ENCODE measurements around the gene PGGT1B.

Gene PGGT1B

DNA sequence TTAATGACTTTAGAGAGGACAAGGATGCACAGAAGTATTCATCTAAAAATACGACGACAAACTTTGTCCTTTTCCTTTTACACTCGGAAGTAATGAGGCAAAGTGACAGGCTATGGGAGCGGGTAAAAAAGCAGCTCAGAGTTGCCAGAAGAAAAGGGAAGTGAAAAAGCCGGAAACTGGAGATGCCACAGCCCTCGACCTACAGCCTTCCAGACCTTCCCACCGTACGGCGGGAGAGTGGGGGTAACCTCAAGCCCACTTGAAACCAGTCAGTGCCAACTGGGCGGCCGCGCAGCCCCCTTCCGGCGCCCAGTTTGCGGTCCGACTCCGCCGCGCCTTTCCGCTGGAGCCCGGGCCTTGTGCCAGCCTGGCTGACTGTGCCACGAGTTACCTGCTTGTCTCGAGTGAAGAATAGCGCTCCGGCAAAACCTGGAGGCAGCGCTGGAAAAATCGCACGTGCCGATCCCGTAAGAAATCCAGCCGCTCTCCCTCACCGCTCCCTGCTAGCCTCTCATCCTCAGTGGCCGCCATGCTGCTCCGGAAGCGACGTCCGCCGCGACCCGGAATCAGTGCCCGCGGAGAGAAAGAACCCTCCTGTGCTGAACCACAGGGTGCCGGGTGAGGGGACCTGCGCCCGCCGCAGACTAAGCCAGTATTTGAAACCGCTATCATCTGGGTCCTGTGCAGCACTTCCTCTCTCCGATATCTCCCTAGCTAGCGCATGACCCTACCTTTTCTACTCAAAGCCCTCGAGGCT lies at the start of gene PGGT1B:
Gene PGGT1B (minus strand): TSS at position 557 of the 757 bp plus-strand sequence. CDS start 26 bp downstream, at position 531.
- peak; percentile 63 for DNase-seq (ENCODE audit: low spot score)

DNA sequence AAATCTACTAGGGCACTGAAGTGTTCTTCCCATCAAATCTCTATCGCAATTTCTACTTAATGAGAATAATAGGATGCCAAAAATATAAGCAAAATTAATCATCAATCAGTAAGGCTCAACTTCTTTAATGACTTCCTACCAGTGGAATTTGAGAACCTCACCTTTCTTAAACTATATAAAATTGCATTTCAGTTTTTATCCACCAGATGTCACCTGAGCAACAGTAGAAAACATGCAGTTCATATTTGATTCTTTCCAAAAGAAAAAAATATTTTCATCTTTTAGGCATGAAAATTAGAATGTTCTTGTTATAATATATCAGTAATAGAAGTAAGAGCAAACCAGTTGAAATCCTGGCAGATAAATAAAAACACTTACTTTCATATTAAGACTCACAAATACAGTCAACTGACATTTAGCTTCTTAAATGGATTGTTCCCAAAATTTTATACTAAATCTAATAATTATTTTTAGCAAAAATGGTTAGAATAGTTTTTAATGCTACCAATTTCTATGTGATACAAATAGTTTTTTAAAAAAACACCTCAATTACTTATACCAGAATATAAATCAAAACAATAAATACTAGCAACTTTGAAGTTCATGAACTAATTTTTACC lies 47.2 kb upstream of the PGGT1B start:
- DNase-seq (ENCODE audit: low spot score), result peak; percentile 24

DNA sequence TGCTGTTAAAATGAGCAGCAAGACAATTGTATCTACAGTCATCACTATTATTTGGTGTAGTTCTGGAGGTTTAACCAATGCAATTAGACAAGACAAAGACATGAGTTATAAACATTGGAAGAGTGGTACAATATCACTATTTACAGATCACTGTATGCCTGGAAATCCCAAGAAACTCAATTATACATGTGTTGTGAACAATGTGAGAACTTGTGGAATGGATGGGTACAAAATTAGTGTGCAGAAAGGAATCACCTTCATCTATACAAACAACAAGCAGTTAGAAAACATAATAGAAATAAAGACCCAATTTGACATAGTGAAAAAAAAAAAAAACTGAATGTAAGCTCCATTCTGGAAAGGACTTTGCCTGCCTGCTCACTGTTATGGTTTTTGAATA lies 46.1 kb upstream of the PGGT1B start:
- no peak for DNase-seq (ENCODE audit: low spot score)

DNA sequence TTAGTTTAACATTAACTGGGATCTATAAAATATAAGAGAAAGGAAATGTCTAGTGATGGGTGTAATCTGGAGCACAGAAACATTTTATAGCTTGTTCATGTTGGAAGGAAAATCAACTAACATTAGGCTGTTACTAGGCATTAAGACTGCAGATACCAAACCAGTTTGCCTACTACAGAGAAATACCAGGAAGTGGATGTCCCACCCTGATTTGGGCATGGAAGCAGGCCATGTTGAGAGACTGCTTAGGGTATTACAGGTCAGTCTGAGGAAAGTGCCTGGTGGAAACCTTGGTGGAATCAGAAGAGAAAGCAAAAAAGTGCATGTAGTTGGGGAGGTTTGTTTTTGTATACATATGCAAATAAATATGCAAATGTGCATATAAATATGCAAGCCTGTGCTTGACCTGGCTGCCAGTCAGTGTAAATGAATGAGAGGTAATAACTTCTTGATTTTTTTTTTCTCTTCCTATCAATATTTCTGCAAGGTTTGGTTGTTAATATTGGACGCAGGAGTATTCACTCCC lies 43.4 kb upstream of the PGGT1B start:
- DNase-seq (ENCODE audit: low spot score), result no peak

DNA sequence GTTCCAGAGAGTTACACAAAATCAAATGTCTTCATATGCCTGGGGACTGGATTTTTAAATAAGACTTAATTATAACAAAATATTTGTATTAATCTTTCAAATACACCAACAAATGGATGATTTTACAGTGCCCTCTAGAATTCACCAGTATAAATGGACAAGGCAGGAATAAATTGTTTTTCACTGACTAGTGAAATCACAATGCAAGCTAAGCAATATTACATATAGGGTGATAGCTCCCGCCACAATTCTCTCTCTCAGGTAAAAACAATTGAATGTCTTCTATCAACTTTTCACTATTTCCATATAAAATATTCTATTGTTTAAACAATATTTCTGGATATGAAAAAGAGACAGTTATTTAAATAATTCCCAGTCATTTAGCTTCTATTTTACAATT lies 41.8 kb upstream of the PGGT1B start:
- no peak for DNase-seq (ENCODE audit: low spot score)

DNA sequence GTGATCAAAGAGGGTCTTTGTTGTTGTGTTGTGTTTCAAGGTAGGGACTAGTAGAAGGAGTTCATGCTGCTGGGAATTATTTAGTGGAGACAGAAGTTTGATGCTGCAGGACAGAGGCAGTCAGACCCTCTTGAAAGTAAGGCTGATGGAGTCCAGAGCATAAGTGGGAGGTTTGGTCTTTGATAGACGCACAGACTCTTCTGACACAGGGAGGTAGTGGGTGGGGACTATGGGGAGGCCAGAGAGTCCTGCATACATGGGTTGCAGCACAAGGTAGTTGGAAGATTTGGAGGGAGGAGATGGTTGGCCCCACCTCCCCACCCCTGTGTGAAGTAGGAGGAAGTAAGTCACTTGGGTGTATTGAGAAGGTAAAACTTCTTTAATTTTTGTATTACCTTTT lies 36.1 kb upstream of the PGGT1B start:
- DNase-seq (ENCODE audit: low spot score), result no peak

DNA sequence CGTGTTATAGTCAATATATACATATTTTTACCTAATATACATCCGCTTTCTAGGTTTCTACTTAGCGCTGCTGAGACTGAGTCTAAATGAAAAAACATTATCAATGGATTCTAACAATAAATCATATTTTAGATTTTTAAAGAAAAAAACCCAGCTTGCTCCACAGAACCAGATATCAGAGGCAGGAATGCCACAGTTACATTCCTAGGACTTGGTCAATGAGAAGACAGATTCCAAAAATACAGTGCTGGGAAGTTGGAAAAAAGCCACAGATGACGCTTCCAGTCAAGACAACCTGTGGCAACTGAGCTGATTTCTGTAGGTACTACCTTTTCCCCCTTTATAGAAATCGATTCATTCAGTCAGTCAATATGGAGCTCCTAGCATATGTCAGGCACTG lies 34.4 kb upstream of the PGGT1B start:
- no peak for DNase-seq (ENCODE audit: low spot score)

DNA sequence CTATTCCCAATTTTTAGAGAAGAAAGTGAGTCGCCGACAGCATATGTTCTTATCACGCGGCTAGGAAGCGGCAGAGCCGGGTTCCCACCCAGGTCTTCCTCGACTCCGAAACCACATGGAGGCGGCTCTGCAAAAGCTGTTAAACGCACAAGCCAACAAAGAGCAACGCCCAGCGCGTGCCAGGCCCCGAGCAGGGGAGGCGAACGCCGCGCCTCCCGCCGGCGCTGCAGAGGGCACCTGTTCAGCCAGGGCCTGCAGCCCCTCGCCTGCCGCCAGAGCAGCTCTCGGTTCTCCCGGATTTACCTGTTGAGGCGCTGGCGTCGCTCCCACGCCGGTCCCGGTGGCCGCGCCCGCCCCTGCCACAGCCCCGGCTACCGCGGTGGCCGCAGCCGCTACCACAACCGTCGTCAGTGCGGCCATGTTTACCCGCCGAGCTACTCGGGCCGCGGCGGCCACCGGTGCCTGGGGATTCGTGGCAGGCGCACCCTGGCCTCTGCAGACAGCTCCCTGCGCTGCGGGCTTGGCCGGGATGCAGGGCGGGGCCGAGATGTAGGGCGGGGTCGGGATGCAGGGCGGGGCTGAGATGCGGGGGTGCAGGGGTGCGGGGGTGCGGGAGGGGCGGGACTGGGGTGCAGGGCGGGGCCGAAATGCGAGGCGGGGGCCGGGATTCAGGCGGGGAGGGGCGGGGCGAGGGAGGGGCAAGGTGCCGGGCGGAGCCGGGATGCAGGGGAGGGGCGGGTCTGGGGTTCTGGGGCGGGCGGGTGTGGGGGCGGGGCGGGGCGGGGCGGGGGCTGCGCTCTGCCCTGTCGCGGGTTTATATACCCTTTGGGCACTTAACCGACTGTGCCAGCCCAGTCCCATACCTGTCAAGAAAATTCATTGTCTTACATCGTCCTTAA lies 33.7 kb upstream of the PGGT1B start, which contains the start of gene CCDC112:
Gene CCDC112 (minus strand): TSS at position 531 of the 899 bp plus-strand sequence. CDS start 111 bp downstream, at position 420.
- DNase-seq (ENCODE audit: low spot score), result peak; percentile 84

DNA sequence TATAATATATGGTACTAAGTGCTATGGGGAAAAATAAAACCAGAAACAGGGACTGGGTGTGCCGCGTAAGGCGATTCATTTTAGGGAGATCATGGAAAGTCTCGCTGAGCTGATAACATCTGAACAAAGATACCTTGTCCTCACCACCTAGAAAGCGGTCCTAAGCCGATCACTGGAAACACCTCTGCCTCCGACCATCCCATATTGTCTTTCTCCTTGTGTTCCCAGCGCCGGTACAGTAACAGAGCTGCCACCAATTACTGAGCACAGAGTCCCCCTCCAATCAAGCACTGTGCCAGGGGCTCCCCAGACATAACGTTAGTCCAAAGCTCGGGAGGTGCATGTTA lies 33.1 kb upstream of the PGGT1B start:
- DNase-seq (ENCODE audit: low spot score), result no peak

DNA sequence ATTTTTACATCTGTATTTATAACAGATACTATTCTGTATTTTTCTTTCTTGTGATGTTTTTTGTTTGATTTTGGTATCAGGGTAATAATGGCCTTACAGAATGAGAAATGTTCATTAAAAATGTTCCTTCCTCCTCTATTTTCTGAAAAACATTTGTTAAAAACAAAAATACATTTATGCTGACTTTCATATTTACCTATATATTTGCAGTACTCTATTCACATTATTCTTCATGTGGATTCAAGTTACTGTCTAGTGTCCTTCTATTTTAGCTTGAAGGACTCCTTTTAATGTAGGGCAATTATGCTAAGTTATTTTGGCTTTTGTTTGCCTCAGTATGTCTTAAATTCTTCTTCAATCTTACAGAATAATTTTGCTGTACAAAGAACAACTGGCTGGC lies 28.7 kb upstream of the PGGT1B start:
- no peak for DNase-seq (ENCODE audit: low spot score)

DNA sequence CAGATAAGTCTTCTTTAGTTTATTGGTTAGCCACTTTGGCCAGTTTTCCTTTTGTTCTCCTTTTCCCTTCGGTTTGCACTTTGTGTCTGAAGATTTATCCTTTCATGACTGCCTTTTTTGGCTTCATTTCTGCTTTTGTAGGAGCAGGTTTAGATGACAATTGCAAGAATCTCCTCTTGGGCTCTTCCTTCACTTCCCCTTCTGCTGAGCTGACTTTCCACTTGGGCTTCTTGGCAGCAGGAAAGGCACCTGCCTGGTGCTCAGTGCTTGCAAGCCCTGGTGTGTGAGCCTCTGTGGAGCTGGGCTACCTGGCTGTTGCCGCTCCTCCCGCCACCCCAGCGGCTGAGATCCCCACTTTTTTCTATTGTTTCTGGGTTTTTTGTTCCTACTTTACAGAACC lies 26.4 kb upstream of the PGGT1B start:
- no peak for DNase-seq (ENCODE audit: low spot score)

DNA sequence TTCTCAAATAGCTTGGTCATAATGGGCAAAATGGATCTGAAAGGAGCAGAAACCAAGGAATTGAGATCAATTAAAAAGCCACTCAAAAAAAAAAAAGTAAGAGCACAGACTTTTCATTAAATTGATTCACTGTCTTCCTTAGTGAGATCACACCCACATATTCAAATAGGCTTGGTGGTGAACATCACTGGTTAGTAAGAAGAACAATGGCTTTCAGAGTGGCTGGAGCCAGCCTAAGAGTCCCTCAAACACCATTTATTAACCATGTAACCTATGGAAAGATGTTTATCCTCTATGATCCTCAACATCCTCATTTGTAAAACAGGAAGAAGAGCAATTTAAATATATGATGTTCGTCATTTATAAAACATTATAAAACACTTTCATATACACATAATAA lies 21.3 kb upstream of the PGGT1B start:
- no peak for DNase-seq (ENCODE audit: low spot score)

DNA sequence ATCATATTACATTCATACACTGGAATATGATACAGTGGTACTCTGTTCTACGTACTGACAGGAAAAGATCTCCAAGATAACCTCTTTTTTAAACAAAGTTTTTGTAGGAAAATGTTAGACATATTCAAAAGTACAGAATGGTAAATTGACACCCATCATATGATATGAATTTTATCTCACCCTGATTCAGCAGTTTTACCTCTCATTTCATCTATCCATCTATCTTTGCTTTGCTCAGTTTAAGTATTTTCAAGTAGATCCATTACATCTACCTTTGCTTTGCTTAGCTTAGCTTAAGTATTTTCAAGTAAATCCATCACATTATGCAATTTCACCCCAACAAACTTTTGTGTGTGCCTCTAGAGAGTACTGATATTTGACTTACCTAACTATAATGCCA lies 19.5 kb upstream of the PGGT1B start:
- no peak for DNase-seq (ENCODE audit: low spot score)

DNA sequence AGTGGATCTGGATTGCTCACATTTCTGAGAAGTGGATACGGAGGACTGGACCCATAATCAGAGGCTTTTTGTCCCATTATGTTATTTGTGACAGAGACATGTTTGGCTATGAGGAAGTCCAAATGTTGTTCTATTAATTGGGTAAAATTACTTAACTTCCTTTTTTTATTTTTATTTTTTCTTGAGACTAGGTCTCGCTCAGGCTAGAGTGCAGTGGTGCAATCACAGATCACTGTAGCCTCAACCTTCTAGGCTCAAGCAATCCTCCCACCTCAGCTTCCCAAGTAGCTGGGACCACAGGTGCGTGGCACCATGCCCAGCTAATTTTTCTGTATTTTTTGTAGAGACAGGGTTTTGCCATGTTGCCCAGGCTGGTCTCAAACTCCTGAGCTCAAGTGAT lies 11.9 kb upstream of the PGGT1B start:
- DNase-seq (ENCODE audit: low spot score), result no peak

DNA sequence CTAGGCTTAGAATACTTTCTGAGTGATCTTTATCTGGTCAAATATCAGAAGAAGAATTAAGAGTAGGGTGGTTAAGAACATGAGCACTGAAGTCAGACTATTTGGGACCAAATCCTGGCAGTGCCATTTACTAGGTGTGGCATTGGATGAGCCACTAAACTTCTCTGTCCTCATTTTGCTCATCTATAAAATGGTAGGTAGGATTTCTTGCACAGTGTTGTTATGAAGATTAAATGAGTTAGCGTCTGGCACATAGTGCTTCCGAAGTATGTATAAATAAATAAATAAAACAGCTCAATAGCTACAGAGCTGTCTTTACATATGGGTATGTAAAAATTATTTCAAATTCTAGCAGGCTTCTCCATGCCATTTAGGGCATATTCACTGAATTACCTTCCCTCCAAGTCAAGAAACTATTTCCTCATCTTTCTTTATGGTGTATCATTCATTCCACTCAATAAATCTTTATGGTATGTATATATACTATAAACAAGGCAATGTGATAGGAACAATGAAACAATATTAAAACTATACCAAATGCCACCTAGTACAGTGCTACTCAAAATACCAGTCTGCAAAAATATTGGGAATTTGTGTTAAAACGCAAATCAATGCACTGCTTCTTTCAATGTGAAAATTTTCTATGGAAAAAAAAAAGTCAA lies 9.8 kb upstream of the PGGT1B start:
- DNase-seq (ENCODE audit: low spot score), result no peak

DNA sequence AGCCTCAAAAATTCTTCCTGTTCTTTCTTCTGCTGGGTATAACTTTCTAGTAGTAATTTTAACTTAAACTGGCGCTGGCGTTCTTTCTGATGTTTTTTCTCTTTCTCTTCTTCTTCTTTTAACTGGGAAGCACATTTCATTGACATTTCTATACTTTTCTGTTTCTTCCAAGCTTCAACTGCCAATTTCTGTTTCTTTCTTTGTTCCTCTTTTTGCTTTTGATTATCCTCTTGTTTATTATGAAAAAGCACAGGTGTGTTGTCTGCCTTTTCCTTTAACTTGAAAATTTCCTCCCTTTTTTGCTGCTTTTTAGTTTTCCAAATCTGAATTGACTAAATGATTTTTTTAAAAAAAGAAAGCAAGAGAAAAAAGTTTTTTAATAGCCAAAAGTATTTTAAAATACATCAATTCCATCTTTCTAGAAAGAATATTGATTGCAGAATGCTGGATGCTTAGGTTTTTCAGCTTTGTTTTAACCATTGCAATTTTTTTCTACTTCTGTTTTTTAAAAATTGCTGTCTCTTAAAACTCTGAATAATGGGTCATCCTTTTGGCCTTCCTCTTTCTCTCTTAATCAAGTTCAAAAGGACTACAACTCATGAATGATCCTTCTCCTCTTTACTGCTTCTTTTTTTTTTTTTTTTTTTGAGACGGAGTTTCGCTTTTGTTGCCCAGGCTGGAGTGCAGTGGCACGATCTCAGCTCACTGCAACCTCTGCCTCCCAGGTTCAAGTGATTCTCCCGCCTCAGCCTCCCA lies 8.8 kb upstream of the PGGT1B start:
- no peak for DNase-seq (ENCODE audit: low spot score)

DNA sequence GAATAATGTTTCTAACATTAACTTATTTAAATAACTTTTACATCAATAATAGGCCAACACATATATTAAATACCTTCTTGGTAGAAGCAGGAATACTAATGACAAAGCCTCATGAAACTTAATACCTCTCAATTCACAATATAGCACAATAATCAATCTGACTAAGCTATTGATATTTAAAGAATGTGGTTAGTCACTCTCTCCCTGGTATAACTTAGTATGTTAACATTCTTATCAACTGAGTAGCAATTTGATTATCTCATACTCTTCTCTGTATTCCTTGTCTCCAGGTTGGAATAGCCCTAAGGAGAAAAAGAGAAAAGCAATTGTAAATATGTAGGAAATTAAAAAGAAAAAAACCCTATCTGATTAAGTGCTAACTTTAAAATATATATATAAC lies 4.9 kb upstream of the PGGT1B start:
- DNase-seq (ENCODE audit: low spot score), result no peak

DNA sequence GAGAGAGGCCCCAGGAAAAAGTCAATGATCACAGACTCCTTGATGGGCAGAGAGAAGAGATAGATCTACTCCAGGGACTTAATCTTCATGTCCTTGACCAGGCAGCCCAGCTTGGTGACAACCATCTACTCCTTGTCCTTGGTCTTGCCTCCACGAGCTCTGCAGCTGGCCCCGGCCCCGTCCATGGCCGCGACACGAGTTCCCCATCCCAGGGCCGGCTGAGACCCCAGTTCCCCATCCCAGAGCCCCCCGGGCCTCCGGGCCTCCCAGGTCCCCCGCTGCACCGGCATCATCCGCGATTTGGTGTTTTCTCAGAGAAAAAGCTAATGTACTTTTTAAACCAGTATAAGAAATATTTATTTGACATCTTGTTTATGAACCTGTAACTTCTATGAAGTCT lies 2.5 kb upstream of the PGGT1B start:
- DNase-seq (ENCODE audit: low spot score), result no peak

DNA sequence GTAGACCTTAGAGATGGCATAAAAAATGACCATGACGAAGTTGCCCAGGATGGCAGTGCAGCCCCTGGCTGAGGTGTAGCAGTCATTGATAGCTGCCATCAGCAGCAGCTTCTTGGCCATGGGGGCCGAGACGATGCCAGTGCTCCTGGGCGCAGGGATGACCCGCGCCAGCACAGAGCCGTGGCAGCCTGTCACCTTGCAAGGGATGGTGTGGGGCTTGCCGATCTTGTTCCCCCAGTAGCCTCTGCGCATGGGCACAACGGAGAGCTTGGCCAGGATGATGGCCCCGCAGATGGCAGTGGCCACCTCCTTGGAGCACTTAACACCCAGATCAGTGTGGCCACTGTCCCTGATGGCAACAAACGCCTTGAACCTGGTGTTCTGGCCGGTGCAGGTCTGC lies 2.1 kb upstream of the PGGT1B start:
- no peak for DNase-seq (ENCODE audit: low spot score)

DNA sequence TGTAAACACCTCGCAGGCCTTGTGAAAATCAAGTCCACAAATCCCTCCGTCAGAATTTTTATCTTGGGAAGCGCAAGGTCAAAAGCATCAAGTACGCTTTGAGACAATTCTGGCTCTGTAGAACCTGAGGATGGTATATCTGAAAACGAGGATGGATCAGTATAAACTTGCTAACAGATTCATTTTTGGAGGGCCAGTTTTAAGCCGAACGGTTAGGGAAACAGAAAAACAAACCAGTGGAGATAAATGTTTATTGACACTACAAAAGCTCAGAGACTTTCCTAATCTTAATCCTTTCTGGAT lies 352 bp upstream of the PGGT1B start:
- no peak for DNase-seq (ENCODE audit: low spot score)

DNA sequence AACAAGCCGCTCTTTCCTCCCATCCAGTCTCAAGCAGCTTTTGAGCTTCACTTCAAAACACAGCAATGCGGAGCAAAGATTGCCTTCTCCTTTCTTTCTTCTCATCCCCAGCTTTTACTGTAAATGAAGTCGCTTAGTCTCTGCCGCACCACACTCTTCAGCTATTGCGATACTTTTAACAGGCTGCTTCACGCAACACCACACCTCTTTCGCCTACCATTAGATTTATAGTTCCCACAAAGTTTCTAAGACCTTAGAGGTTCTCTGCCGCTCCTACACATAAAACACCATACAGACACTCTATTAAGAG lies 711 bp downstream of the PGGT1B start:
- DNase-seq (ENCODE audit: low spot score), result no peak

DNA sequence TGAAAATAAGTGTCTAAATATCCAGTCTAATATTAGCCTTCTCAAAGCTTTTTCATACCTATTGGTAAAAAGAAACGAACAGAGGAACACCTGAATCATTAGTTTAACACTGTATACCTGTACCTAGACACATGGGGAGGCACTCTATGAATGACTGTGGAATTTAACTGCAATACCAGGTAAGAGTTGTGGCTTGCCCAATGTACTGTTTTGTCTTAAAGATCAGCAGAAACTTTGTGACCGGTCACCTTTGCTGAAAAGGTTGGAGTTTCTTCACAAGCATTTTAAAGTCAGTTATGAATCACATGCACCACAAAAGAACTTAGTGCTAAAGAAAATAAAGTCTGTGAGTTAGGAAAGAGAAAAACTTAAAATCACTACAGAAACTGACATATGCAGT lies 2.4 kb downstream of the PGGT1B start:
- DNase-seq (ENCODE audit: low spot score), result no peak
